ENCODE measurements around the gene ALKBH8.
"Not testable (repeated sequence)": the region's sequence is repeated elsewhere in the genome, so short reads cannot be mapped to it uniquely, and the experiment has no call there.

The ALKBH8 gene

GRCh38 chr11:107565219-107565937 lies at the start of gene ALKBH8:
TSS of gene ALKBH8 (minus strand) at chr11:107565735. CDS start at chr11:107560893, 4,842 bp downstream.
- FAIRE-seq = no peak

GRCh38 chr11:107612445-107612844 lies 46.9 kb upstream of the ALKBH8 start:
- no peak for FAIRE-seq

GRCh38 chr11:107609400-107610218 lies 44.1 kb upstream of the ALKBH8 start:
- no peak for FAIRE-seq

- FAIRE-seq = no peak
Observed at GRCh38 chr11:107608809-107609208, 43.3 kb upstream of the ALKBH8 start.

- no peak for FAIRE-seq
Observed at GRCh38 chr11:107606141-107606540, 40.6 kb upstream of the ALKBH8 start.

GRCh38 chr11:107605061-107606006 lies 39.8 kb upstream of the ALKBH8 start:
- no peak for FAIRE-seq

GRCh38 chr11:107598225-107599139 lies 32.9 kb upstream of the ALKBH8 start:
- FAIRE-seq = no peak

GRCh38 chr11:107594736-107595135 lies 29.2 kb upstream of the ALKBH8 start:
- FAIRE-seq = no peak

- FAIRE-seq = no peak
Observed at GRCh38 chr11:107593951-107594350, 28.4 kb upstream of the ALKBH8 start.

GRCh38 chr11:107592813-107593212 lies 27.3 kb upstream of the ALKBH8 start:
- FAIRE-seq = no peak

- no peak for FAIRE-seq
Observed at GRCh38 chr11:107592231-107592590, 26.7 kb upstream of the ALKBH8 start.

- FAIRE-seq = no peak
Observed at GRCh38 chr11:107591378-107592230, 26.1 kb upstream of the ALKBH8 start.

- FAIRE-seq = no peak
Observed at GRCh38 chr11:107590460-107591377, 25.2 kb upstream of the ALKBH8 start, which contains the start of gene ELMOD1. TSS of gene ELMOD1 (plus strand) at chr11:107591147. CDS start at chr11:107618190, 27,043 bp downstream.

- no peak for FAIRE-seq
Observed at GRCh38 chr11:107587306-107587979, 21.9 kb upstream of the ALKBH8 start.

- FAIRE-seq = no peak
Observed at GRCh38 chr11:107583629-107584195, 18.2 kb upstream of the ALKBH8 start.

- no peak for FAIRE-seq
Observed at GRCh38 chr11:107581147-107581546, 15.6 kb upstream of the ALKBH8 start.

- not testable (repeated sequence) for FAIRE-seq
Observed at GRCh38 chr11:107579169-107579568, 13.6 kb upstream of the ALKBH8 start.

GRCh38 chr11:107577346-107577711 lies 11.8 kb upstream of the ALKBH8 start:
- no peak for FAIRE-seq

Measured in islet of Langerhans (tissue), 1 donor.